NCI-H1092 (cell line): ENCODE measurements around the gene ZNF420.

Experiments used
- DNase-seq: peaks from one replicate; lab custom pipeline; 2025; lab: John Stamatoyannopoulos, UW

ZNF420 gene

DNA sequence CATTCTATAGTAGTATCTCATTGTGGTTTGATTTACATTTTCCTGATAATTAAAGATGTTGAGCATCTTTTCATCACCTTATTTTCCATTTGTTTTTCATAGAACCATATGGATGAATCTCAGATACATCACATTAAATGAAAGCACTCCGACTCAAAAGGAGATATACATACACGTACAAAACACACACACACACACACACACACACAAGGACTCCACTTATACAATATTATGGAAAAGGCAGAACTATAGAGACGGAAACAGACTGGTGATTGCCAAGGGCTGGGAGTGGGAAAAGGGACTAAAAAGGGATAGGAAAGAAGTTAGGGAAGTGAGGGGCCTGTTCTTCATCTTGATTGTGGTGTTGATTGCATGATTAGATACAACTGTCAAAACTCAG is 70.0 kb downstream of the ZNF420 start:
- no peak for DNase-seq

DNA sequence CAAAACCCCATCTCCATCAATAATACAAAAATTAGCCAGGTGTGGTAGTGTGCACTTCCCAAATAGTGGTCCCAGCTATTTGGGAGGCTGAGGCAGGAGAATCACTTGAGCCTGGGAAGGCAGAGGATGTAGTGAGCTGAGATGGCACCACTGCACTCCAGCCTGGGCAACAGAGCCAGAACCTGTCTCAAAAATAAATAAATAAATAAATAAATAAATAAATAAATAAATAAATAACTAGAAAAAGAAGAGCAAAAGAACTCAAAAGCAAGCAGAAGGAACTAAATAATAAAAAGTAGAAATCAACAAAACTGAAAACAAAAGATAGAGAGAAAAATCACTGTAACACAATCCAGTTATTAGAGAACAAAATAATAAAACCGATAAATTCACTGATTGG is 81.9 kb downstream of the ZNF420 start:
- no peak for DNase-seq

- DNase-seq: no peak
These were observed 87.4 kb downstream of the ZNF420 start for GRCh38 chr19:37165635-37166034.

DNA sequence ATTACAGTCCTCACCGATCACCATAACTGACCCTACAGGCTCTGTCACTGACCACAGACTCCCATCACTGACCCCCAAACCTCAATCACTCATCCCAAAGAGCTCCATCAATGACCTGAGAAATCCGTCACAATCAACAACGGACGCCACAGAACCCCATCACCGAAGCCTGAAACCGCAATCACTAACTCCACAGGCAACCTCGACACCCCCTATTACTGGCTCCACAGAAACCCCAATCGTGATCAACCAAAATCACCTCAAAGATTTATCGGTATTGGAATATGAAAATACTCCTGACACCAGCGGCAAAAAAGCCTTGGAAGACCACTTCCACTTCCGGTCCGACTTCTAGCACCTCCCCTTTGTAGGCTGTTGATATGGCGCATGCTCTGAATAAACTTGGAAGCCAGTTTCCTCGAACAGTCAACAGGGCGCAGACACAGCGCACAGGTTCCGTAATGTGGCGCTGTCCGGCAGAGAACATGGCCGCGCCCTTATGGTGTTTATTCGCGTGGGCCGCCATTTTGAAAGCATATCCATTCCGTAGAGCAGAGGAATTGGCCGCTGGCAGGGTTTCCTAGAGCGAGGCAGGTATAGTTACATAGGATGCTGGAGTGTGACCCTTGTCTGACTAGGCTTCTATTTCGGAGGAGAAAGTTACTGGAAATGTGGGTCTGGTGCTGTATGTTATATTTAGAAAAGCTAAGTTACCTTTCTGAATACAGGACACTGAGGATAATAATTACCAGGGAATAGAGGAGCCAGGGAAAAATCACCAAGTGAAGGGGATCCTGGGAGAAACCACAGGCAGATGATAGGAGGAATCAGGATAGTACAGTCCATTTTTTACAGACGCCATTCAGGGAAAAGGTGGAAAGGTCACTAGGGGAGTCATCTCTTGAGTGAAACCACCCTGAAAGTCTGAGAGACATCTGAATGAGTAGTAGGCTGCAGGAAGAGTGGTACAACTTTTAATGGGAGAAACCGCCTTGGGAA is 94.4 kb downstream of the ZNF420 start, which contains the start of gene ZNF585A:
TSS of gene ZNF585A (minus strand) at position 328 of the 999 bp plus-strand sequence. CDS start 2,785 bp downstream, outside the sequence.
- DNase-seq: peak; percentile 93
